HL-60/S4 treated with retinoic acid at 250 ng/mL for 4 days and 3 days (cell line): ENCODE results near the gene ABHD12B.

Source experiments
- in situ Hi-C: fragments of 300-500 bp; cut with MboI; formaldehyde crosslinking; loops from 2 replicates; pipeline ENCODE4 v1.7.0; 2022; ENCODE audit warnings: low sequenced_read_pairs

Gene ABHD12B

GRCh38 chr14:50839048-50839447 is 32.8 kb upstream of the ABHD12B start:
- in situ Hi-C loops, result no loop called here

- in situ Hi-C loops, result no loop called here
These were observed 32.2 kb upstream of the ABHD12B start for GRCh38 chr14:50839691-50840090.

- in situ Hi-C loops, result no loop called here
These were observed 27.5 kb upstream of the ABHD12B start for GRCh38 chr14:50844391-50844790.

- in situ Hi-C loops, result no loop called here
These were observed 26.7 kb upstream of the ABHD12B start for GRCh38 chr14:50845166-50845565.

GRCh38 chr14:50846226-50846880 is 25.5 kb upstream of the ABHD12B start:
- in situ Hi-C loops, result no loop called here

GRCh38 chr14:50853891-50854290 is 18.0 kb upstream of the ABHD12B start:
- in situ Hi-C loops, result no loop called here

GRCh38 chr14:50854521-50854920 is 17.3 kb upstream of the ABHD12B start:
- in situ Hi-C loops, result no loop called here

GRCh38 chr14:50855558-50855957 is 16.3 kb upstream of the ABHD12B start:
- in situ Hi-C loops, result no loop called here

GRCh38 chr14:50856660-50857059 is 15.2 kb upstream of the ABHD12B start:
- in situ Hi-C loops, result no loop called here

- in situ Hi-C loops, result no loop called here
These were observed 12.6 kb upstream of the ABHD12B start for GRCh38 chr14:50859296-50859624.

- in situ Hi-C loops, result no loop called here
These were observed 11.3 kb upstream of the ABHD12B start for GRCh38 chr14:50860478-50861086.

- in situ Hi-C loops, result no loop called here
These were observed 9.8 kb upstream of the ABHD12B start for GRCh38 chr14:50862036-50862570.

GRCh38 chr14:50864237-50864636 is 7.6 kb upstream of the ABHD12B start:
- in situ Hi-C loops, result no loop called here

- in situ Hi-C loops, result no loop called here
These were observed 6.9 kb upstream of the ABHD12B start for GRCh38 chr14:50864946-50865345.

GRCh38 chr14:50865391-50866076 is 6.3 kb upstream of the ABHD12B start:
- in situ Hi-C loops, result no loop called here

GRCh38 chr14:50871228-50871627 is 625 bp upstream of the ABHD12B start:
- in situ Hi-C loops, result no loop called here

- in situ Hi-C loops, result no loop called here
These were observed 2.9 kb downstream of the ABHD12B start for GRCh38 chr14:50874757-50875156.

GRCh38 chr14:50875359-50876070 is 3.7 kb downstream of the ABHD12B start:
- in situ Hi-C loops, result no loop called here

- in situ Hi-C loops, result no loop called here
These were observed 11.3 kb downstream of the ABHD12B start for GRCh38 chr14:50882932-50883826.

- in situ Hi-C loops, result no loop called here
These were observed 12.0 kb downstream of the ABHD12B start for GRCh38 chr14:50883827-50884197.

- in situ Hi-C loops, result no loop called here
These were observed 15.6 kb downstream of the ABHD12B start for GRCh38 chr14:50887476-50887875.
